ENCODE measurements around the gene HAGH. TPM values are rescaled to one million over a fixed set of nuclear protein-coding genes. Genes with fewer than 3 reads are reported as not detected.
A peak's percentile ranks its signal among the peaks of the same experiment; 100 is the strongest.

HAGH gene
- total RNA-seq, 1 donor from 2014 or later: 172 TPM

DNA sequence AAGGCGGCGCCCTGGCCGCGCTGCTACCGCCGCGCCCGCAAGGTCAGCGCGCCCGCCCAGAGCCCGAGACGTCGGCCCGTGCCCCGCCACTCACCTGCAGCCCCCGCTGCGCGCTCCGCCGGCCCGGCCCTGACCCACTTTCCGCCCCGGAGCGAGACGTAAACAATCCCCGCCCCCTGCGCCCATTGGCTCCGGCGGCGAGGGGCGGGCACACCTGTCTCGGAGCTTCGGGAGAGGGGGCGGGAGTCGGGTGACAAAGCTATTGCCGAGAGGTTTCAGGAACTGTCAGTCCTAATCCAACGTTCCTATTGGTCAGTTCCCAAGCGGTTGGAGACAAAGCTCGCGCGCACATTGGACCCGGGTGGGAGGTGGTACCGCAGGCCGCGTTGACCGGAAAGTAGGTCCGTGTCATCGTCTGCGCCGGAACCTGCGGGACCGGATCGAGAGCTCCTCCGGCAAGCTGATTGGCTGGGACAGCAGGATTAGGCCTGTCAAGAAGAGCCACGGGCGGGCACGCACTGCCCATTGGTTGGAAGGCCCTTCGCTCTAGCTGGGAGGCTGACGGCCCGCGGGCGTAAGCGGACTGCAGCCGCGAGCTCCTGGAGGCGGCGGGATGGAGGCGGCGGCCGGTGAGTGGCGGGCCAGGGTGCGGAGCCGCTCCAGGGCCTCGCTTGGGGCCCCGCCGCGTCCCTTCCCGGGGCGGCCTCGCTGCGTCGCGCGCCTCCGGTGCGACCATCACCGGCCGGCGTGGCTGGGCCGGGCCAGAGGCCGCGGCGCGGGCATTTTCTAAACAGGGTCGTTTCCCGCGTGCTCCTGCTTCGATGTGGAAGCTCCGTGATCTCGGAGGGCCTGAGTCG lies 44.0 kb downstream of the HAGH start, which contains the start of the genes NUBP2 and SPSB3:
TSS of gene NUBP2 (plus strand) at position 553 of the 857 bp plus-strand sequence. CDS start at position 614, 61 bp downstream.
TSS of gene SPSB3 (minus strand) at position 164 of the 857 bp plus-strand sequence. CDS start 1,088 bp downstream, outside the sequence.
- no peaks in the 10 kb centered on the region for H3K27me3 ChIP-seq (ENCODE audit: low read depth)
- no peaks in the 10 kb centered on the region for H3K9me3 ChIP-seq (replicated peaks)
- intact Hi-C loops (cut with micrococcal nuclease): no loop called here
- H3K27ac ChIP-seq (replicated peaks): peak within 1 kb of the TSS; percentile 91
- peaks cover 49% of the 10 kb centered on the region for H3K36me3 ChIP-seq
- peak; percentile 100 for DNase-seq
- peaks cover 66% of the 10 kb centered on the region for H3K4me1 ChIP-seq
- peak within 1 kb of the TSS; percentile 96 for H3K4me3 ChIP-seq
- TF ChIP-seq, protein P1, sequence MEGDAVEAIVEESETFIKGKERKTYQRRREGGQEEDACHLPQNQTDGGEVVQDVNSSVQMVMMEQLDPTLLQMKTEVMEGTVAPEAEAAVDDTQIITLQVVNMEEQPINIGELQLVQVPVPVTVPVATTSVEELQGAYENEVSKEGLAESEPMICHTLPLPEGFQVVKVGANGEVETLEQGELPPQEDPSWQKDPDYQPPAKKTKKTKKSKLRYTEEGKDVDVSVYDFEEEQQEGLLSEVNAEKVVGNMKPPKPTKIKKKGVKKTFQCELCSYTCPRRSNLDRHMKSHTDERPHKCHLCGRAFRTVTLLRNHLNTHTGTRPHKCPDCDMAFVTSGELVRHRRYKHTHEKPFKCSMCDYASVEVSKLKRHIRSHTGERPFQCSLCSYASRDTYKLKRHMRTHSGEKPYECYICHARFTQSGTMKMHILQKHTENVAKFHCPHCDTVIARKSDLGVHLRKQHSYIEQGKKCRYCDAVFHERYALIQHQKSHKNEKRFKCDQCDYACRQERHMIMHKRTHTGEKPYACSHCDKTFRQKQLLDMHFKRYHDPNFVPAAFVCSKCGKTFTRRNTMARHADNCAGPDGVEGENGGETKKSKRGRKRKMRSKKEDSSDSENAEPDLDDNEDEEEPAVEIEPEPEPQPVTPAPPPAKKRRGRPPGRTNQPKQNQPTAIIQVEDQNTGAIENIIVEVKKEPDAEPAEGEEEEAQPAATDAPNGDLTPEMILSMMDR (IDR thresholded peaks at IDR 0.05; ENCODE audit: borderline replicate concordance): no peak

DNA sequence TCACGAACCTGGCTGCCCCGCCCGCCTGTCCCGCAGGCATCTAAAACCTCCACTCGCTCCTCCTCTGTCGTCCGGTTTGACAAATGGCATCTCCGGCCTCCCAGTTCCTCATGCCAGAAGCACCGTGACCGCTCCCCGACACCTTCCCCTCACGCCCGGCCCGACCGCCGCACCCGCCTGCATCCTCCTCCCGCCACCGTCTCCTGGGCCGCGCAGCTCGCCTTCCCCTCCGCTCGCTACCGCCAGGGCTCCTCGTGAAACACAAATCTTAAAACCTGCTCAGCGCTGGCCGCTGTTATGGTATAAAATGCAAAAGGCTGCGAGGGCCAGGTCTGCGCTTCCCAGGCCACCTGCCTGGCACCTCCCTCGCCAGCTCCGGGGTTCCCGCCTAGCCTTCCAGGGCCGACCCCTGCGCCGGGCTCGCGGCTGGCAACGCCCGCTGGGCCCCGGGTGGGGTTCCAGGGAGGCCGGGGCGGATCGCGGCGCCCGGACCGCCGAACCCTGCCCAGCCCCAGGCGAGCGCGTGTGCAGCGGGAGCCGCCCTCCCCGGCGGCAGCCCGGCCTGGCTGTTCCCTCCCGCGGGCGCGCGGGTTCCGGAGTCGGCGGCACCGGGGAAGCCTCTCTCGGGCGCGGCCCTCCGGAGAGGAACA lies 44.7 kb downstream of the HAGH start:
- Histone ChIP-seq H3K36me3 (peaks cover 49% of the 10 kb centered on the region), H3K4me1 (peaks cover 67% of the 10 kb centered on the region), H3K9me3 (replicated peaks) (no peaks in the 10 kb centered on the region), H3K4me3 (peak overlapping the region; percentile 96), H3K27ac (replicated peaks) (peak overlapping the region; percentile 90), H3K27me3 (ENCODE audit: low read depth) (no peaks in the 10 kb centered on the region)
- intact Hi-C loops (cut with micrococcal nuclease): no loop called here
- DNase-seq: no peak
- TF ChIP-seq, protein P1 (IDR thresholded peaks at IDR 0.05; ENCODE audit: borderline replicate concordance): peak; percentile 17

DNA sequence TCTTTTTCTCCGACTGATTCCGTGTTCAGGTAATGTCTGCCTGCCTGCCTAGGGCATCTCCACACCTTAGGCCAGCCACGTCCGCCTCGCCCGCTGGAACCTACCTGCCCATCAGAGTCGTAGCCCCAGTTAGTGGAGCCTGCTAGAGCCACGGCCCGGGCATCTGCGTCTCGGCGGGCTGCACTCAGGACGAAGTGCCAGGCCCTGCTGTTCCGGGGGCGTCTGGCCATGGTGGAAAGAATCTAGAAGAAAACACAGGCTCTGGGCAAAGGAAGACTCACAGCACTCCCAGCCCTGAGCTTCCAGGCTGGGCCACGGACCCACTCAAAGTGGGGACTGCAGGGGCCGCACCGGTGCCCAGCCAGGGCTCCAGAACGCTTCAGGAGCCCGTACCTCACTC lies 45.4 kb downstream of the HAGH start:
- Histone ChIP-seq H3K36me3 (peaks cover 49% of the 10 kb centered on the region), H3K9me3 (replicated peaks) (no peaks in the 10 kb centered on the region), H3K4me1 (peaks cover 69% of the 10 kb centered on the region), H3K27me3 (ENCODE audit: low read depth) (no peaks in the 10 kb centered on the region), H3K27ac (replicated peaks) (peak overlapping the region; percentile 90), H3K4me3 (peak overlapping the region; percentile 96)
- intact Hi-C loops (cut with micrococcal nuclease): no loop called here
- TF ChIP-seq, protein P1 (IDR thresholded peaks at IDR 0.05; ENCODE audit: borderline replicate concordance): no peak
- no peak for DNase-seq

GRCh38 chr16:1780677-1781072 lies 46.0 kb downstream of the HAGH start:
- Histone ChIP-seq H3K4me3 (peak overlapping the region; percentile 96), H3K36me3 (peaks cover 50% of the 10 kb centered on the region), H3K27ac (replicated peaks) (no peak overlapping the region), H3K4me1 (peaks cover 63% of the 10 kb centered on the region), H3K9me3 (replicated peaks) (no peaks in the 10 kb centered on the region), H3K27me3 (ENCODE audit: low read depth) (no peaks in the 10 kb centered on the region)
- TF ChIP-seq, protein P1 (IDR thresholded peaks at IDR 0.05; ENCODE audit: borderline replicate concordance): no peak
- intact Hi-C loops (cut with micrococcal nuclease): no loop called here
- DNase-seq: no peak

DNA sequence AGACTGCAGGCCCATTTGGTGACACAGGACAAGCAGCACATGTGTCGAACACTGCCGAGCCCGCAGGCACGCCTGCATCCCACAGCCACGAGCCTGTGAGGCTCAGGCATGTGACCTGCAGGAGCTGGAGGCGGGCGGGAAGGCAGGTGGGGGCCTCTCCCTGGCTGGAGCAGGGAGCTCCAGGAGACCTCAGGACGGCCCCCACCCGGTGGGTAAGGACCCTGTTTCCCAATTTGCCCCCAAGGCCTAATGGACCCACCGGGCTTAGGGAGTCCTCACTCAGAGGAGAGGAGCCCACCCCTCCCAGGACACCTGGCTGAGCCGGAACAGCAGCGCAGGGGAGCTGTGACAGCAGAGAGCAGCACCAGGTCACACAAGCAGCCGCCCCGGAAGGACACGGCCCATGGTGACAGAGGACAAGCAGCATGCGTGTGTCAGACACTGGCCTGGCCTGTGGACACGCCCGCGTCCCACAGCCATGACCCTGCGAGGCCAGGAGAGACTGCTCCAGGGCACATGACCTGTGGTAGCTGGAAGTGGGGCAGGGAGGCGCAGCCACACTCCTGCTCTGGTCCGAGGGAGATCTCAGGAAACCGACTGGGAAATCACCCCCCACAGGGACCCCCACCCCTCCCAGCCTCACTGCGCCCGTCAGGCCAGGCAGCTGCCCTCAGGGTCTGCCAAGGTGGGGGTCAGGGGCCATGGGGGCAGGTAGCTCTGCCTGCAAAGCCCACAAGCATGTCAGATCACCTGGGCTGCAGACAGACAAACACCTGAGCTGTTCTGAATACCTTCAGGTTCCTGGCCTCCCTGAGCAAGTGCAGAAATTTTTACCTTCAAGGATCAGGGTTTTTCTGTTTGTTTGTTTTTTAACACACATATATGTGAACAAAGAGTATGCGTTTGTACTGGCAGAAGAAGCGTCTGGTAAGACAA lies 46.6 kb downstream of the HAGH start:
- H3K36me3 ChIP-seq: peaks cover 57% of the 10 kb centered on the region
- intact Hi-C loops (cut with micrococcal nuclease): no loop called here
- H3K4me3 ChIP-seq: no peak overlapping the region
- H3K9me3 ChIP-seq (replicated peaks): no peaks in the 10 kb centered on the region
- no peaks in the 10 kb centered on the region for H3K27me3 ChIP-seq (ENCODE audit: low read depth)
- TF ChIP-seq, protein P1 (IDR thresholded peaks at IDR 0.05; ENCODE audit: borderline replicate concordance): no peak
- no peak overlapping the region for H3K27ac ChIP-seq (replicated peaks)
- DNase-seq: no peak
- H3K4me1 ChIP-seq: peaks cover 60% of the 10 kb centered on the region
